MM.1S (cell line): ENCODE measurements around the gene PHLDB3.
"Not testable (repeated sequence)": the region's sequence is repeated elsewhere in the genome, so short reads cannot be mapped to it uniquely, and the experiment has no call there.

ENCODE experiments used
- EZH2 ChIP-seq: fragments of 300-600 bp; sonication (generic); optimal IDR thresholded peaks from 2 replicates; pipeline ENCODE3; 2017; ENCODE audit warnings: low read depth, mild to moderate bottlenecking, antibody characterized with exemption, low read length, mixed read lengths
- EZH2phosphoT487 ChIP-seq: fragments of 300-600 bp; sonication (generic); IDR thresholded peaks from 2 replicates; pipeline ENCODE4 v1.6.1; 2018; ENCODE audit warnings: antibody characterized with exemption, low read length
- TF ChIP-seq, protein P1 (sequence below): fragments of 300-600 bp; sonication (generic); IDR thresholded peaks from 2 replicates; pipeline ENCODE4 v1.5.1; 2016; ENCODE audit warnings: antibody characterized with exemption, low read length, mixed read lengths

DNA sequence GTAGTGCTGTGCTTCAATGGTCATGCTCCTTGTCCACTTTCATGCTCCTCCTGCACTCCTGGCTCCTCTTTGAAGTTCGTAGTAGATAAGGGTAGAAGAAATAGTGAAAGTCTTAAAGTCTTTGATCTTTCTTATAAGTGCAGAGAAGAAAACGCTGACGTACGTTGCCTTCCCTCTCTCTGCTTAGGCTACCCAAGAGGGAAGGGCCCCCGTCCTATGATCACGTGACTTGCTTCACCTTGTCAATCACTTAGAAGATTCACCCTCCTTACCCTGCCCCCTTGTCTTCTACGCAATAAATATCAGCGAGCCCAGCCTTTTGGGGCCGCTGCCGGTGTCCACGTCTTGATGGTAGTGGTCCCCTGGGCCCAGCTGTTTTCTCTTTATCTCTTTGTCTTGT is 67.3 kb downstream of the PHLDB3 start:
- TF ChIP-seq, protein P1, sequence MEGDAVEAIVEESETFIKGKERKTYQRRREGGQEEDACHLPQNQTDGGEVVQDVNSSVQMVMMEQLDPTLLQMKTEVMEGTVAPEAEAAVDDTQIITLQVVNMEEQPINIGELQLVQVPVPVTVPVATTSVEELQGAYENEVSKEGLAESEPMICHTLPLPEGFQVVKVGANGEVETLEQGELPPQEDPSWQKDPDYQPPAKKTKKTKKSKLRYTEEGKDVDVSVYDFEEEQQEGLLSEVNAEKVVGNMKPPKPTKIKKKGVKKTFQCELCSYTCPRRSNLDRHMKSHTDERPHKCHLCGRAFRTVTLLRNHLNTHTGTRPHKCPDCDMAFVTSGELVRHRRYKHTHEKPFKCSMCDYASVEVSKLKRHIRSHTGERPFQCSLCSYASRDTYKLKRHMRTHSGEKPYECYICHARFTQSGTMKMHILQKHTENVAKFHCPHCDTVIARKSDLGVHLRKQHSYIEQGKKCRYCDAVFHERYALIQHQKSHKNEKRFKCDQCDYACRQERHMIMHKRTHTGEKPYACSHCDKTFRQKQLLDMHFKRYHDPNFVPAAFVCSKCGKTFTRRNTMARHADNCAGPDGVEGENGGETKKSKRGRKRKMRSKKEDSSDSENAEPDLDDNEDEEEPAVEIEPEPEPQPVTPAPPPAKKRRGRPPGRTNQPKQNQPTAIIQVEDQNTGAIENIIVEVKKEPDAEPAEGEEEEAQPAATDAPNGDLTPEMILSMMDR: not testable (repeated sequence)
- TF ChIP-seq EZH2phosphoT487, EZH2: not testable (repeated sequence)
